Endodermal cell (in vitro differentiated cells): ENCODE results near the gene TMUB2. TPM values are rescaled to one million over a fixed set of nuclear protein-coding genes. Genes with fewer than 3 reads are reported as not detected.
A peak's percentile ranks its signal among the peaks of the same experiment; 100 is the strongest.
"Not testable (repeated sequence)": the region's sequence is repeated elsewhere in the genome, so short reads cannot be mapped to it uniquely, and the experiment has no call there.

Experiments
- DNase-seq: peaks from one replicate; pipeline ENCODE4 v3.0.0-alpha.2; 2017
- H3K27ac ChIP-seq: 2 replicates; pipeline ENCODE4 v1.5.1; 2013; ENCODE audit warnings: mild to moderate bottlenecking, low read depth, low read length, moderate library complexity
- H3K27me3 ChIP-seq: 2 replicates; pipeline ENCODE4 v1.6.1; 2013; ENCODE audit warnings: mild to moderate bottlenecking, low read length, moderate library complexity; ENCODE audit not compliant: insufficient read depth, control insufficient read depth, poor library complexity, severe bottlenecking
- H3K36me3 ChIP-seq: 2 replicates; pipeline ENCODE4 v1.7.0; 2013; ENCODE audit warnings: mild to moderate bottlenecking, low read length, moderate library complexity; ENCODE audit not compliant: control insufficient read depth, insufficient read depth
- H3K4me1 ChIP-seq: one replicate; pipeline ENCODE4 v1.7.0; 2013; ENCODE audit warnings: low read length; ENCODE audit not compliant: control insufficient read depth, insufficient read depth
- H3K4me3 ChIP-seq: 2 replicates; pipeline ENCODE4 v1.5.1; 2013; ENCODE audit warnings: mild to moderate bottlenecking, low read length, moderate library complexity
- H3K9ac ChIP-seq: 2 replicates; pipeline ENCODE4 v1.6.1; 2013; ENCODE audit warnings: mild to moderate bottlenecking, low read length, moderate library complexity; ENCODE audit not compliant: poor library complexity, severe bottlenecking; ENCODE audit errors: extremely low read depth
- H3K9me3 ChIP-seq: 2 replicates; pipeline ENCODE4 v1.6.1; 2013; ENCODE audit warnings: mild to moderate bottlenecking, low read length, moderate library complexity; ENCODE audit not compliant: control insufficient read depth
- H3K27ac Mint-ChIP-seq: 2 replicates; pipeline ENCODE4 v1.8.0; 2020; ENCODE audit warnings: mixed read lengths
- H3K27me3 Mint-ChIP-seq: 2 replicates; pipeline ENCODE4 v1.8.0; 2021; ENCODE audit warnings: mild to moderate bottlenecking, mixed read lengths; ENCODE audit not compliant: insufficient read depth
- H3K36me3 Mint-ChIP-seq: 2 replicates; pipeline ENCODE4 v1.8.0; 2020; ENCODE audit warnings: low read depth, mixed read lengths
- H3K4me1 Mint-ChIP-seq: 2 replicates; pipeline ENCODE4 v1.8.0; 2020; ENCODE audit warnings: mixed read lengths
- H3K4me3 Mint-ChIP-seq: 2 replicates; pipeline ENCODE4 v1.8.0; 2020; ENCODE audit warnings: mild to moderate bottlenecking, moderate library complexity, mixed read lengths
- H3K9me3 Mint-ChIP-seq: 2 replicates; pipeline ENCODE4 v1.8.0; 2020; ENCODE audit warnings: mild to moderate bottlenecking, mixed read lengths
- CTCF ChIP-seq: fragments of 200-600 bp; sonication (generic); conservative IDR thresholded peaks from 2 replicates; pipeline ENCODE4 v1.5.0; 2021; ENCODE audit warnings: antibody characterized with exemption, mild to moderate bottlenecking
- WGBS, 2 experiments: methylation state at CpG; one replicate each; pipeline versions ENCODE4 v1.1.5 to v1.1.7; 2013; ENCODE audit warnings: missing lambda C conversion rate in 2 of 2, mixed read lengths in 1 of 2; ENCODE audit not compliant: insufficient coverage in 1 of 2, insufficient read length in 1 of 2; 5-methylcytosine and 5-hydroxymethylcytosine counted together
- total RNA-seq, 2 donors: library from RNA; stranded (reverse); fragmentation: NEBNext Ultra II Directional in 1 of 2; extraction: Animal tissue kit (Norgen Biotek cat#: 25700) in 1 of 2; gene quantifications; 2 replicates in 1 of 2; 3 replicates in 1 of 2; pipeline ENCODE4 v1.2.1, GENCODE V29; 2021

The TMUB2 gene
- total RNA-seq, 2 donors from 2014 or later: 28.8 to 33.1 TPM

- Mint-ChIP-seq H3K27me3 (no peaks in the 10 kb centered on the region), H3K36me3 (peaks cover 29% of the 10 kb centered on the region), H3K27ac (peak overlapping the region; percentile 90), H3K9me3 (no peaks in the 10 kb centered on the region), H3K4me3 (no peak overlapping the region), H3K4me1 (peaks cover 34% of the 10 kb centered on the region)
- Histone ChIP-seq H3K9me3 (no peaks in the 10 kb centered on the region), H3K4me3 (no peak overlapping the region), H3K9ac (peak overlapping the region; percentile 72), H3K4me1 (peaks cover 17% of the 10 kb centered on the region), H3K27ac (no peak overlapping the region), H3K36me3 (peaks cover 29% of the 10 kb centered on the region), H3K27me3 (no peaks in the 10 kb centered on the region)
- DNase-seq: peak; percentile 62
- WGBS, 2 experiments: 63 to 76% methylated on average over 4 to 6 of the region's 7 CpGs
- no peak for TF ChIP-seq CTCF
These were observed 41.6 kb upstream of the TMUB2 start for GRCh38 chr17:44144966-44145739.

GRCh38 chr17:44146375-44147346 lies 40.1 kb upstream of the TMUB2 start:
- H3K27me3 Mint-ChIP-seq: no peaks in the 10 kb centered on the region
- no peak for TF ChIP-seq CTCF
- no peaks in the 10 kb centered on the region for H3K9me3 Mint-ChIP-seq
- 67 to 77% methylated on average over 1 to 2 of the region's 2 CpGs for WGBS, 2 experiments
- Histone ChIP-seq H3K4me3 (peak overlapping the region; percentile 39), H3K4me1 (peaks cover 25% of the 10 kb centered on the region), H3K27me3 (no peaks in the 10 kb centered on the region), H3K9me3 (no peaks in the 10 kb centered on the region), H3K27ac (peak overlapping the region; percentile 52), H3K9ac (peak overlapping the region; percentile 72), H3K36me3 (peaks cover 33% of the 10 kb centered on the region)
- peak overlapping the region; percentile 90 for H3K27ac Mint-ChIP-seq
- H3K4me1 Mint-ChIP-seq: peaks cover 44% of the 10 kb centered on the region
- peaks cover 35% of the 10 kb centered on the region for H3K36me3 Mint-ChIP-seq
- no peak overlapping the region for H3K4me3 Mint-ChIP-seq
- no peak for DNase-seq

GRCh38 chr17:44147812-44148211 lies 39.0 kb upstream of the TMUB2 start:
- Histone ChIP-seq H3K27ac (no peak overlapping the region), H3K36me3 (peaks cover 40% of the 10 kb centered on the region), H3K9me3 (no peaks in the 10 kb centered on the region), H3K27me3 (no peaks in the 10 kb centered on the region), H3K4me1 (peaks cover 25% of the 10 kb centered on the region), H3K4me3 (no peak overlapping the region), H3K9ac (no peak overlapping the region)
- no peak for TF ChIP-seq CTCF
- no peak overlapping the region for H3K4me3 Mint-ChIP-seq
- peaks cover 41% of the 10 kb centered on the region for H3K36me3 Mint-ChIP-seq
- H3K9me3 Mint-ChIP-seq: no peaks in the 10 kb centered on the region
- no peaks in the 10 kb centered on the region for H3K27me3 Mint-ChIP-seq
- no peak for DNase-seq
- peak overlapping the region; percentile 26 for H3K27ac Mint-ChIP-seq
- H3K4me1 Mint-ChIP-seq: peaks cover 40% of the 10 kb centered on the region
- 89 to 92% methylated on average over 2 to 4 of the region's 4 CpGs for WGBS, 2 experiments

- peak overlapping the region; percentile 77 for H3K27ac Mint-ChIP-seq
- not testable (repeated sequence) for H3K9me3 ChIP-seq, H3K9ac ChIP-seq, H3K27me3 Mint-ChIP-seq, H3K4me3 Mint-ChIP-seq, H3K4me3 ChIP-seq, H3K27me3 ChIP-seq, H3K27ac ChIP-seq, H3K9me3 Mint-ChIP-seq, DNase-seq
- H3K4me1 Mint-ChIP-seq: peaks cover 39% of the 10 kb centered on the region
- H3K36me3 Mint-ChIP-seq: peaks cover 46% of the 10 kb centered on the region
- Histone ChIP-seq H3K4me1 (peaks cover 25% of the 10 kb centered on the region), H3K36me3 (peaks cover 50% of the 10 kb centered on the region)
- WGBS, 2 experiments: 90% methylated on average over 3 of the region's 3 CpGs; no CpG with 5 or more reads in 1 of the 2 experiments
These were observed 37.7 kb upstream of the TMUB2 start for GRCh38 chr17:44149066-44149465.
